HG03039 (cell line): ENCODE measurements around the gene EEFSEC.

Experiments
- ATAC-seq: cut with Tn5 transposase; IDR thresholded peaks from one replicate; pipeline ENCODE4 v1.9.1; 2021; ENCODE audit warnings: mild to moderate bottlenecking, moderate library complexity; ENCODE audit not compliant: unreplicated experiment

The EEFSEC gene

GRCh38 chr3:128347282-128347681 is 194.0 kb downstream of the EEFSEC start:
- ATAC-seq, result no peak

GRCh38 chr3:128348075-128348474 is 194.8 kb downstream of the EEFSEC start:
- ATAC-seq, result no peak

- ATAC-seq, result no peak
These were observed 195.7 kb downstream of the EEFSEC start for GRCh38 chr3:128348805-128349531.

GRCh38 chr3:128349963-128350599 is 196.8 kb downstream of the EEFSEC start:
- ATAC-seq, result no peak

GRCh38 chr3:128351546-128351945 is 198.3 kb downstream of the EEFSEC start:
- ATAC-seq, result no peak

GRCh38 chr3:128352326-128352725 is 199.0 kb downstream of the EEFSEC start:
- ATAC-seq, result no peak

- ATAC-seq, result no peak
These were observed 200.2 kb downstream of the EEFSEC start for GRCh38 chr3:128353361-128353965.

GRCh38 chr3:128353991-128354687 is 200.9 kb downstream of the EEFSEC start:
- ATAC-seq, result no peak

- no peak for ATAC-seq
These were observed 201.7 kb downstream of the EEFSEC start for GRCh38 chr3:128354788-128355542.

- no peak for ATAC-seq
These were observed 202.2 kb downstream of the EEFSEC start for GRCh38 chr3:128355543-128355919.

- no peak for ATAC-seq
These were observed 203.5 kb downstream of the EEFSEC start for GRCh38 chr3:128356822-128357221.

- ATAC-seq, result no peak
These were observed 204.3 kb downstream of the EEFSEC start for GRCh38 chr3:128357538-128357937.

- no peak for ATAC-seq
These were observed 205.0 kb downstream of the EEFSEC start for GRCh38 chr3:128358156-128358895.

- no peak for ATAC-seq
These were observed 205.9 kb downstream of the EEFSEC start for GRCh38 chr3:128359060-128359664.

GRCh38 chr3:128359846-128360642 is 206.8 kb downstream of the EEFSEC start:
- no peak for ATAC-seq

- ATAC-seq, result no peak
These were observed 207.5 kb downstream of the EEFSEC start for GRCh38 chr3:128360705-128361271.

GRCh38 chr3:128362026-128362965 is 209.0 kb downstream of the EEFSEC start:
- no peak for ATAC-seq

GRCh38 chr3:128364291-128364690 is 211.0 kb downstream of the EEFSEC start:
- no peak for ATAC-seq
